GM12878 (cell line): ENCODE measurements around the gene XRN2. TPM values are rescaled to one million over a fixed set of nuclear protein-coding genes. Genes with fewer than 3 reads are reported as not detected.

Experiments used
- BRCA1 ChIP-seq: IDR thresholded peaks from 2 replicates; pipeline ENCODE4 v1.6.1; 2011; ENCODE audit warnings: low read depth, low read length, improper control_type of control experiment
- GABPA ChIP-seq: IDR thresholded peaks from 2 replicates; pipeline ENCODE4 v1.6.1; 2014; ENCODE audit warnings: antibody characterized with exemption, low read depth, mild to moderate bottlenecking, inconsistent platforms
- IKZF1 ChIP-seq: fragments of 450-650 bp; conservative IDR thresholded peaks from 2 replicates; pipeline ENCODE4 v1.6.1; 2017; ENCODE audit warnings: antibody characterized with exemption, mild to moderate bottlenecking
- KLF5 ChIP-seq: fragments of 450-650 bp; IDR thresholded peaks from 2 replicates; pipeline ENCODE4 v1.6.1; 2014; ENCODE audit warnings: mild to moderate bottlenecking; ENCODE audit not compliant: partially characterized antibody
- PML ChIP-seq: IDR thresholded peaks from 2 replicates; pipeline ENCODE4 v1.6.1; 2012; ENCODE audit warnings: low read length, inconsistent platforms
- YBX1 ChIP-seq: fragments of 450-650 bp; IDR thresholded peaks from 2 replicates; pipeline ENCODE4 v1.6.1; 2016; ENCODE audit warnings: antibody characterized with exemption
- polyA plus RNA-seq, 11 experiments: library from polyadenylated mRNA; depleted of rRNA in 4 of 11; unstranded in 6 of 11; stranded (reverse) in 5 of 11; fragments of >200 nt; fragmentation: Nextera tagmentation in 4 of 11; fragmentation: Illumina TruSeq in 1 of 11; extraction: Ambion mirVana in 4 of 11; extraction: Trizol in 1 of 11; gene quantifications; 1 replicate in 1 of 11; 2 replicates in 10 of 11; pipeline versions ENCODE4 v1.2.1 to v1.2.3, GENCODE V29; 2011 to 2016; ENCODE audit warnings: inconsistent platforms in 2 of 11, missing spikeins in 2 of 11, low read depth in 1 of 11
- total RNA-seq, 4 experiments: library from RNA; depleted of rRNA in 3 of 4; stranded (reverse); fragments of >200 nt in 3 of 4; fragmentation: Illumina TruSeq in 1 of 4; extraction: Trizol in 1 of 4; gene quantifications; 2 replicates each; pipeline versions ENCODE4 v1.2.1 to v1.2.3, GENCODE V29; 2013 to 2021
- TF ChIP-seq, protein P1 (sequence below): fragments of 450-650 bp; IDR thresholded peaks from 2 replicates; pipeline ENCODE4 v1.6.1; 2016; ENCODE audit warnings: mild to moderate bottlenecking
- TF ChIP-seq, protein P2 (sequence below): fragments of 450-650 bp; IDR thresholded peaks from 2 replicates; pipeline ENCODE4 v1.6.1; 2017; ENCODE audit warnings: mild to moderate bottlenecking, moderate library complexity
- TF ChIP-seq, protein P3 (sequence below): fragments of 450-650 bp; conservative IDR thresholded peaks from 2 replicates; pipeline ENCODE4 v1.6.1; 2017; ENCODE audit warnings: mild to moderate bottlenecking, moderate library complexity

XRN2 gene
- total and polyA plus RNA-seq, 10 of the 15 experiments (the other 5 are each of a cell fraction or from before 2014, with no cell fraction given): 59.7 to 97.8 (median 75.6) TPM

DNA sequence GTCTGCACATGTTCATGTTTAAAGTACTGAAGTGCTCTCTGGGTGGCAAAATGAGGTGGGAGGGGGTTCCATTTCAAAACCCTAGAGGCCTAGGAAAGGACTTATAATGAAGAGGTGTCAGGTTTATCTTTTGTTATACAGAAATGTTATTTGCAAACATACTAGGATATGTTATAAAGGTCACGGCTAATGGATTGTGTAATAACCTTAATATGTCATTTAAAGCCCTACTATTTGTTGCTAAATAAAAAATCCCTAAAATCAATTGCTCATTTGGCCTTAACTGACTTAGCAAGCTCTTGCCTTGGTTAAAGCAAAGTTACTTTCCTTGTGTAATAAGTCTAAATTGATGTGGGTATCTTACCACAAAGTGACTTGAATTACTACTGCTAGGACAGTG, 85.4 kb downstream of the XRN2 start (continued):
- TF ChIP-seq, protein P1, sequence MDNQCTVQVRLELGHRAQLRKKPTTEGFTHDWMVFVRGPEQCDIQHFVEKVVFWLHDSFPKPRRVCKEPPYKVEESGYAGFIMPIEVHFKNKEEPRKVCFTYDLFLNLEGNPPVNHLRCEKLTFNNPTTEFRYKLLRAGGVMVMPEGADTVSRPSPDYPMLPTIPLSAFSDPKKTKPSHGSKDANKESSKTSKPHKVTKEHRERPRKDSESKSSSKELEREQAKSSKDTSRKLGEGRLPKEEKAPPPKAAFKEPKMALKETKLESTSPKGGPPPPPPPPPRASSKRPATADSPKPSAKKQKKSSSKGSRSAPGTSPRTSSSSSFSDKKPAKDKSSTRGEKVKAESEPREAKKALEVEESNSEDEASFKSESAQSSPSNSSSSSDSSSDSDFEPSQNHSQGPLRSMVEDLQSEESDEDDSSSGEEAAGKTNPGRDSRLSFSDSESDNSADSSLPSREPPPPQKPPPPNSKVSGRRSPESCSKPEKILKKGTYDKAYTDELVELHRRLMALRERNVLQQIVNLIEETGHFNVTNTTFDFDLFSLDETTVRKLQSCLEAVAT: no peak
- TF ChIP-seq BRCA1 (no peak), IKZF1 (no peak), GABPA (no peak), YBX1 (no peak), KLF5 (no peak), PML (no peak)
- TF ChIP-seq, protein P2, sequence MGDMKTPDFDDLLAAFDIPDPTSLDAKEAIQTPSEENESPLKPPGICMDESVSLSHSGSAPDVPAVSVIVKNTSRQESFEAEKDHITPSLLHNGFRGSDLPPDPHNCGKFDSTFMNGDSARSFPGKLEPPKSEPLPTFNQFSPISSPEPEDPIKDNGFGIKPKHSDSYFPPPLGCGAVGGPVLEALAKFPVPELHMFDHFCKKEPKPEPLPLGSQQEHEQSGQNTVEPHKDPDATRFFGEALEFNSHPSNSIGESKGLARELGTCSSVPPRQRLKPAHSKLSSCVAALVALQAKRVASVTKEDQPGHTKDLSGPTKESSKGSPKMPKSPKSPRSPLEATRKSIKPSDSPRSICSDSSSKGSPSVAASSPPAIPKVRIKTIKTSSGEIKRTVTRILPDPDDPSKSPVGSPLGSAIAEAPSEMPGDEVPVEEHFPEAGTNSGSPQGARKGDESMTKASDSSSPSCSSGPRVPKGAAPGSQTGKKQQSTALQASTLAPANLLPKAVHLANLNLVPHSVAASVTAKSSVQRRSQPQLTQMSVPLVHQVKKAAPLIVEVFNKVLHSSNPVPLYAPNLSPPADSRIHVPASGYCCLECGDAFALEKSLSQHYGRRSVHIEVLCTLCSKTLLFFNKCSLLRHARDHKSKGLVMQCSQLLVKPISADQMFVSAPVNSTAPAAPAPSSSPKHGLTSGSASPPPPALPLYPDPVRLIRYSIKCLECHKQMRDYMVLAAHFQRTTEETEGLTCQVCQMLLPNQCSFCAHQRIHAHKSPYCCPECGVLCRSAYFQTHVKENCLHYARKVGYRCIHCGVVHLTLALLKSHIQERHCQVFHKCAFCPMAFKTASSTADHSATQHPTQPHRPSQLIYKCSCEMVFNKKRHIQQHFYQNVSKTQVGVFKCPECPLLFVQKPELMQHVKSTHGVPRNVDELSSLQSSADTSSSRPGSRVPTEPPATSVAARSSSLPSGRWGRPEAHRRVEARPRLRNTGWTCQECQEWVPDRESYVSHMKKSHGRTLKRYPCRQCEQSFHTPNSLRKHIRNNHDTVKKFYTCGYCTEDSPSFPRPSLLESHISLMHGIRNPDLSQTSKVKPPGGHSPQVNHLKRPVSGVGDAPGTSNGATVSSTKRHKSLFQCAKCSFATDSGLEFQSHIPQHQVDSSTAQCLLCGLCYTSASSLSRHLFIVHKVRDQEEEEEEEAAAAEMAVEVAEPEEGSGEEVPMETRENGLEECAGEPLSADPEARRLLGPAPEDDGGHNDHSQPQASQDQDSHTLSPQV: no peak
- TF ChIP-seq, protein P3, sequence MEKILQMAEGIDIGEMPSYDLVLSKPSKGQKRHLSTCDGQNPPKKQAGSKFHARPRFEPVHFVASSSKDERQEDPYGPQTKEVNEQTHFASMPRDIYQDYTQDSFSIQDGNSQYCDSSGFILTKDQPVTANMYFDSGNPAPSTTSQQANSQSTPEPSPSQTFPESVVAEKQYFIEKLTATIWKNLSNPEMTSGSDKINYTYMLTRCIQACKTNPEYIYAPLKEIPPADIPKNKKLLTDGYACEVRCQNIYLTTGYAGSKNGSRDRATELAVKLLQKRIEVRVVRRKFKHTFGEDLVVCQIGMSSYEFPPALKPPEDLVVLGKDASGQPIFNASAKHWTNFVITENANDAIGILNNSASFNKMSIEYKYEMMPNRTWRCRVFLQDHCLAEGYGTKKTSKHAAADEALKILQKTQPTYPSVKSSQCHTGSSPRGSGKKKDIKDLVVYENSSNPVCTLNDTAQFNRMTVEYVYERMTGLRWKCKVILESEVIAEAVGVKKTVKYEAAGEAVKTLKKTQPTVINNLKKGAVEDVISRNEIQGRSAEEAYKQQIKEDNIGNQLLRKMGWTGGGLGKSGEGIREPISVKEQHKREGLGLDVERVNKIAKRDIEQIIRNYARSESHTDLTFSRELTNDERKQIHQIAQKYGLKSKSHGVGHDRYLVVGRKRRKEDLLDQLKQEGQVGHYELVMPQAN: no peak
- TF ChIP-seq, all 136 proteins: peak for 0
